Epidermal melanocyte (primary cell): ENCODE measurements around the gene MRGPRG.

ENCODE experiments used
- DNase-seq: peaks from one replicate; pipeline ENCODE4 v3.0.0; 2011; ENCODE audit warnings: low spot score; ENCODE audit not compliant: insufficient read length

Gene MRGPRG

GRCh38 chr11:3207526-3208189 is 11.0 kb downstream of the MRGPRG start:
- DNase-seq: no peak

DNA sequence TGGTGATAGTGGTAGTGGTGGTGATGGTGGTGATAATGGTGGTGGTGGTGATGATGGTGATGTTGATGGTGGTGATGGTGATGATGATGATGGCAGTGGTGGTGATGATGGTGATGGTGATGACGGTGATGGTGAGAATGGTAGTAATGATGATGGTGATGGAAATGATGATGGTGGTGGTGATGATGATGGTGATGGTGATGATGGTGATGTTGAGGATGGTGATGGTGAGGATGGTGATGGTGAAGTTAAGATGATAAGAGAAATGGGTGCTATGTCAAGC is 11.8 kb downstream of the MRGPRG start:
- no peak for DNase-seq

DNA sequence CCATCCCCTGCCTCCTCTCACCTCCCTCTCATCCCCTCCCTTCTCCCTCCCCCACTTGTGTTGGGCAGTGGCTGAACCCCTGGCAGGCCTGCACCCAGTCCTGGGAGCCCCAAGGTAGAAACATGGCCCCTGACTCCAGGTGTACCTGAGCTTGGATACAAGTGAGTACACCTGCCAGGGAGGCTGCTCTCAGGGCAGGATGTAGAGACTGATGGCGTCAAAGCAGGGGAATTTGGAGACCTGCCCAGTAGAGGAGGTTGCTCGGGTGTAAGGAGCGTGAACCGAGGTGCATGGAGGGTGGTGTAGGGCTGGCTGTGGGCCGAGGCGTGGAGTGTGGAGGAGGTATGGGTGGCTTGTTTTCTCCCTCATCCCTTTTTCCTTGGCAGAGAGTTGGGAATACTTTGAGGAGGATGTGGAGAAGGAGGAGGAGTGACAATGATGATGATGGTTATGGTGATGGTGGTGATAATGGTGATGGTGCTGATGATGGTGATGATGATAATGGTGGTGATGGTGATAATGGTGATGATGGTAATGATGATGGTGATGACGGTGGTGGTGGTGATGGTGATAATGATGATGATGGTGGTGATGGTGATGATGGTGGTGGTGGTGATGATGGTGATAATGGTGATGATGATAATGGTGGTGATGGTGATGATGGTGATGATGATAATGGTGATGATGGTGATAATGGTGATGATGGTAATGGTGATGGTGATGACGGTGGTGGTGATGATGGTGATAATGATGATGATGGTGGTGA is 12.3 kb downstream of the MRGPRG start:
- no peak for DNase-seq

- no peak for DNase-seq
Measured at GRCh38 chr11:3205261-3206155, 13.1 kb downstream of the MRGPRG start.

DNA sequence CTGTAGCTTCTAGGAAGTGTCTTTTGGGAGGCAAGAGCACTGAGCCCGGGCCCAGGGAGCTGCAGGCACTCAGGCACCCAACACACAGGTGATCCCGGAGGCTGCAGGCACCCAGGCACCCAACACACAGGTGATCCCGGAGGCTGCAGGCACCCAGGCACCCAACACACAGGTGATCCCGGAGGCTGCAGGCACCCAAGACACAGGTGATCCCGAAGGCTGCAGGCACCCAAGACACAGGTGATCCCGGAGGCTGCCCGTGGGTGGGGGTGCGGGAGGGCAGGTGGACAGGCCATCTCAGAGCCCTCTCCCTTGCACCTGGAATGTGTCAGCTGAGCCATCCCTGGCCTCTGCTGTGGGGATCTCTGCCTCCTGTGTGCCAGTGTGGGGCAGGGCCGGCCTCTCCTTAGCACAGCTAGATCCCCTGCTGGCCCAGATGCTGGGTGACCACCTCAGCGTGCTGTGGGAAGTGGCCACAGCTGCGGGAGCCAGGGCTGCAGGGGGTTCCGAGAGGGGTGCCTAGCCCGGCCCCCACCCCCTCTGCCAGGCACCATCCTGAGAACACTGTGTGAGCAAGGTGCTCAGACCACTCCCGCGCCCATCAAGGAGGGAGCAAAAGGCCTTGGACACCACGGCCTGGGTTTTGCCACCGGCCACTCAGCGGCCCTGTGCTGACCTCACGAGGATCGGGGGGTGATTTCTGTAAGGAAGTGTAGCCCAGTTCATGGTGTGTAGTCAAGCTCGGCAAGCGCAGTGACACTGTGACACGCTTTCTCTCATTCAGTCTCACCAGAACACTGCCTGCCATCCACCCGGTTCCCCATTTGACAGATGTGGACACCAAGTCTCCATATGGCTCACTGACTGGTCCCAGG is 14.2 kb downstream of the MRGPRG start:
- no peak for DNase-seq

GRCh38 chr11:3203221-3204043 is 15.2 kb downstream of the MRGPRG start:
- no peak for DNase-seq

DNA sequence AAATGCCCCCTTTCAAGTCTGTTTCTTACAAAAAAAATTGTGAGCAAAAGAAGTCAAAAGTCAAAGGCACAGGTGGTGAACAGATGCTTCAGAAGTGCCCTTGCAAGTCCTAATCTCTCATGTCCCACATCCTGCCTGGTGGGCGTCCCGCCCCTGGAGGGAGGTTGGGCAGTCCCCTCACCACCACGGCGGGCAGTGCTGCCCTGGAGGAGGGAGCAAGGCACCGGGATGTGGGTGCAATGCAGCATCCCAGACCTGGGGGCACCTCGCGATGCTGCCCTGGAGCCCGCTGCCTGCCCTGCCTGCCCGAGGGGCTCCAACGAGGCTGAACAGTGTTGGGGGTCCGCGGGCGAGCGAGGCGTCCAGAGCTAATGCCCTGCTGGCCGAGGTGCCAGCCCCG is 15.9 kb downstream of the MRGPRG start:
- no peak for DNase-seq

- DNase-seq: no peak
Measured at GRCh38 chr11:3202305-3202704, 16.3 kb downstream of the MRGPRG start.

DNA sequence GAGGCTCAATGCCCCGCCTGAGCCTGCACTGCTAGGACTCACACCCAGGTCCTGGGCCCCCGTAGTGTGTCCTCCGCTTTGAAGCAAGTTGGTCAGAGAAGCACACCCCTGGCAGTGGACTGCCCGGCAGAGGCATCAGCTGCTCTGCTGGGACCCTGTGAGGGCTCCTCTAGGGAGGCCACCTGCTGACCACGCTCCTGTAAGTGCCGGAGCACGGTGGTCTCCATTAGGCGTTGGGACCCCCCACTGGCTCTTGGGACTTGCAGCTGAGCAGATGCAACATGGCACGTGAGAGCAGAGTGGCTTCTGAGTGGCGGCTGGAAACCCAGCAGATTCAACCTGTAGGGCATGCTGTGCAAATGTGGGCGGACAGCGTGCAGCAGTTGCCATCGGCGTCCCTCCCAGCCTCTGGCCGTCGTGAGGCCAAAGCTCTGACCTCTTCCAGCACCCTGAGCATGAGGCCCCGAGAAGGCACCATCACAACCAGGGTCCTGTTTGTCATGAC is 16.9 kb downstream of the MRGPRG start:
- no peak for DNase-seq

DNA sequence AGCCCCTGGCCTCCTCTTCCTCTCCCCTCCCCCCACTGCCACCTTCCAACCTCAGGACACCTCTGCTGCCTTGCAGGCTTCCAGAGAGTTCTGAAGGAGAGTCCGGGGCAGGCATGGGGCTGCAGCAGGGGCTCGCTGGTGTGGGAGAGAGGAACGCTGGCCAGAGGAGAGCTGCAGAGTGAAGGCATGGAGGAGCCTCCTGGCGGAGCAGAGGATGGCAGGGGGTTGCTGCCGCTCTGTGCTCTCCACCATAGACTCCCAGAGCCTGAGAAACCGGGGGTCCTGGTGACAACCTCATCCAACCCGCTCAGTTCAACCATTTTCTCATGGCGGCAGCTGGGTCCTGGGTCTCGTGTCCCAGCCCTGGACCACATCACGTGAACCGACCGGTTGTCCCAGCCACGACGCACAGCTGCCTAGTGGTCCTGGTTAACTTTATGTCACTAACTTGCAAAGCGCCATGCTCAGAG is 17.5 kb downstream of the MRGPRG start:
- no peak for DNase-seq

DNA sequence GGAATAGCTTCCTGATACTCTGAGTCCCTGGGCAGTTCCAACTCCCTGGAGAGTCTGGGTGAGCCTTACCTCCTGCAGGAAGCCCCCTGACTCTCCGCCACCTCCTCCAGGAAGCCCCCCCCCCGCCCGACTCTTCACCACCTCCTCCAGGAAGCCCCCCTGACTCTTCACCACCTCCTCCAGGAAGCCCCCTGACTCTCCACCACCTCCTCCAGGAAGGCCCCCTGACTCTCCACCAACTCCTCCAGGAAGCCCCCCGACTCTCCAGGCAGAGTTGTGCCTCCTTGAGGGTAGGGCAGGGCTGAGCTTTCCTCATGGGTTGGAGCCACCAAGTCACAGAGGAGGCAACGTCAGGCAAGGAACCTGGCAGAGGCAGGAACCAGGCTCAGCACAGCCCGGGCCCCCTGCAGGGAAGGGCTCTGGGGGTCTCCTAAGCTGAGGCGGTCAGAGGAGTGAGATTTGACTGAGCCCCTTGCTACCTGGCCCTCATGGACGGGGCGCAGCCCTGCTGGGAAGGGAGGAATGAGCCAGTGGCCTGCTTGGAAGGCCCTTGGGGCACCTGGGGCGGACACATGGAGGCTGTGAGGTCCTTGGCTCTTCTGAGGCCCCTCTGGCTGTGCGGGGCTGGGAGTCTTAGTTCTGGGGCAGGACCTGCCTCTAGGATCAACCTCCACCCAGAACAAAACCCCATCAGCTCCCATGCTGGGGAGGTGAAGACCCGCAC is 18.1 kb downstream of the MRGPRG start:
- DNase-seq: no peak

GRCh38 chr11:3199537-3200295 is 18.9 kb downstream of the MRGPRG start:
- DNase-seq: no peak

- no peak for DNase-seq
Measured at GRCh38 chr11:3198815-3199214, 19.8 kb downstream of the MRGPRG start.

DNA sequence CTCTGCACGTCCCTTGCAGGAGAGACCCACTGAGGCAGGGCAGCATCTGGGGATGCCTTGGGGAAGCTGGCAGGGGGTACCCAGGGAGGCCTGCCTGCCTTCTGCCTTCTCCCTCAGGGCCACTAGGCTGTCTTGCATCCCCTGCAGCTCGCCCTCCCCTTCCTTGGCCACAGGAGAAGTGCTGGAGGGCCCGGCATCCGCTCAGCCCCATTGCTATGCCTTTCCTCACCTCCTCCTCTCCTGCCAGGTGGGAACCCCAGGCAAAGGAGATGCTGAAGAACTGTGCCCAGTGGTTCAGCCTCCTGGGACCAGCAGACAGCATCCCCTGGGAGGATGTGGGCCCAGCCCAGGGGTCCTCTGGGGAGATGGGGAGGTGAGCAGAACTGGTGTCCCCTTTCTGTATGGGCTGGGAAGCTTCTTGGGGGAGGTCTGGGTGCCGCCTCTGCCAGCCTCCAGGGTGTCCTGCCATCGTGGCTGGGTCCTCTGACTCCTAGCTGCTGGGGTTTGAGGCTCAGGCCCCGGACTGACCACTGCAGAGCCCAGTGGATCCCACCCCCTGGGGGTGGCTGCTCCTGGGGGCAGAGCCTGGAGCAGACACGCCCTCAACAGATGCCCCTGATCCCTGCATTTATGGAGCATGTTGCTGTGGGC is 20.6 kb downstream of the MRGPRG start:
- DNase-seq: no peak

GRCh38 chr11:3197044-3197695 is 21.4 kb downstream of the MRGPRG start:
- no peak for DNase-seq

- no peak for DNase-seq
Measured at GRCh38 chr11:3196161-3197043, 22.2 kb downstream of the MRGPRG start.
